T47D (cell line): ENCODE data around the gene GSTT2B.
"Not testable (repeated sequence)": the region's sequence is repeated elsewhere in the genome, so short reads cannot be mapped to it uniquely, and the experiment has no call there.

Experiments used
- DNase-seq, 2 experiments: peaks; one replicate each; pipeline versions ENCODE4 v3.0.0 to v3.0.0-alpha.2; 2011 to 2012; ENCODE audit warnings: low read depth in 1 of 2, low spot score in 1 of 2
- JUND ChIP-seq: IDR thresholded peaks from 2 replicates; pipeline ENCODE4 v1.6.1; 2012; ENCODE audit warnings: low read depth
- in situ Hi-C: cut with HindIII; loops from 2 replicates; pipeline ENCODE4 v1.10.0; 2016; ENCODE audit warnings: low sequenced_read_pairs, low pct_unique_long_range_greater_than_20kb

The GSTT2B gene

GRCh38 chr22:24002272-24002671 lies 41.3 kb upstream of the GSTT2B start:
- TF ChIP-seq JUND, result no peak
- no peak for DNase-seq
- in situ Hi-C loops, result no loop called here

- no peak for DNase-seq
- no peak for TF ChIP-seq JUND
- in situ Hi-C loops, result no loop called here
These were observed 40.3 kb upstream of the GSTT2B start for GRCh38 chr22:24001314-24001713.

- DNase-seq, in situ Hi-C loops: not testable (repeated sequence)
These were observed 38.8 kb upstream of the GSTT2B start for GRCh38 chr22:23999779-24000178.

- TF ChIP-seq JUND, result no peak
- in situ Hi-C loops, result no loop called here
- DNase-seq, result no peak
These were observed 36.1 kb upstream of the GSTT2B start for GRCh38 chr22:23997092-23997491.

GRCh38 chr22:23993581-23994177 lies 32.7 kb upstream of the GSTT2B start:
- DNase-seq, in situ Hi-C loops: not testable (repeated sequence)

- in situ Hi-C loops, DNase-seq: not testable (repeated sequence)
These were observed 32.1 kb upstream of the GSTT2B start for GRCh38 chr22:23993080-23993479.

- in situ Hi-C loops, DNase-seq: not testable (repeated sequence)
These were observed 28.7 kb upstream of the GSTT2B start for GRCh38 chr22:23989583-23990244.

- in situ Hi-C loops, DNase-seq: not testable (repeated sequence)
These were observed 25.7 kb upstream of the GSTT2B start for GRCh38 chr22:23986538-23987178.

GRCh38 chr22:23986089-23986488 lies 25.1 kb upstream of the GSTT2B start:
- in situ Hi-C loops, DNase-seq: not testable (repeated sequence)

GRCh38 chr22:23984430-23984829 lies 23.4 kb upstream of the GSTT2B start:
- DNase-seq, result peak in 1 of 2 experiments; percentile 54
- TF ChIP-seq JUND, result no peak
- in situ Hi-C loops, result no loop called here

GRCh38 chr22:23980567-23980966 lies 19.6 kb upstream of the GSTT2B start:
- DNase-seq, in situ Hi-C loops: not testable (repeated sequence)

- in situ Hi-C loops, DNase-seq: not testable (repeated sequence)
These were observed 18.7 kb upstream of the GSTT2B start, which contains the start of gene GSTT2 for GRCh38 chr22:23979557-23980240. GSTT2 (plus strand) TSS chr22:23980134.

GRCh38 chr22:23977304-23977703 lies 16.3 kb upstream of the GSTT2B start:
- DNase-seq, in situ Hi-C loops: not testable (repeated sequence)

- DNase-seq, in situ Hi-C loops: not testable (repeated sequence)
These were observed 13.9 kb upstream of the GSTT2B start for GRCh38 chr22:23974836-23975352.

GRCh38 chr22:23974345-23974744 lies 13.3 kb upstream of the GSTT2B start, which contains the start of gene DDT:
DDT (minus strand) TSS chr22:23974441; CDS start chr22:23974414, 27 bp downstream.
- in situ Hi-C loops, DNase-seq: not testable (repeated sequence)

GRCh38 chr22:23971927-23972326 lies 10.9 kb upstream of the GSTT2B start:
- DNase-seq, in situ Hi-C loops: not testable (repeated sequence)
